HepG2 (cell line): ENCODE measurements around the gene NAT10. TPM values are rescaled to one million over a fixed set of nuclear protein-coding genes. Genes with fewer than 3 reads are reported as not detected.

Experiments used
- ATAC-seq: fragments of 200-7000 bp; cut with Tn5 transposase; 3 replicates; pipeline ENCODE4 v1.9.1; 2020; ENCODE audit warnings: mild to moderate bottlenecking, moderate library complexity
- BruUV-seq: library from RNA; stranded (reverse); fragments of 400-500 nt; replicated peaks from 2 replicates; lab custom pipeline; 2021; lab: Mats Ljungman, UMichigan
- CTCF ChIA-PET: fragments of 300-600 bp; formaldehyde crosslinking; extraction: SDS; loops from one replicate; lab custom pipeline; 2021; ENCODE audit warnings: low total read pairs, inconsistent platforms, low intra/inter-chr PET ratio; lab: Yijun Ruan, JAX
- POLR2A ChIA-PET: fragments of 350-600 bp; sonication (Branson Sonifier 250); formaldehyde crosslinking; loops from one replicate; lab custom pipeline; 2020; ENCODE audit warnings: antibody characterized with exemption, inconsistent platforms; lab: Yijun Ruan, JAX
- DNase-seq: peaks from one replicate; pipeline ENCODE4 v3.0.0-alpha.2; 2015; ENCODE audit warnings: low spot score
- FAIRE-seq: peaks from 3 replicates; lab custom pipeline; 2011; peaks lifted over from hg19 to GRCh38; lab: Jason Lieb, UNC
- H2AFZ ChIP-seq: one replicate; pipeline ENCODE4 v1.6.1; 2011; ENCODE audit warnings: low read length, inconsistent platforms
- H3K27ac ChIP-seq: fragments of 300-600 bp; 3 replicates; pipeline ENCODE4 v1.8.0; 2011; ENCODE audit warnings: mixed run types, mild to moderate bottlenecking, mixed read lengths, low read length, inconsistent platforms; ENCODE audit not compliant: insufficient read depth; ENCODE audit errors: extremely low read length
- H3K27me3 ChIP-seq, 2 experiments: fragments of 200-600 bp in 1 of 2; 2 replicates in 1 of 2; 3 replicates in 1 of 2; pipeline versions ENCODE4 v1.6.0 to v1.8.0; 2011; ENCODE audit warnings: low read length in 2 of 2, mild to moderate bottlenecking in 2 of 2, moderate library complexity in 2 of 2, inconsistent platforms in 1 of 2; ENCODE audit not compliant: insufficient read depth in 2 of 2, control insufficient read depth in 1 of 2
- H3K36me3 ChIP-seq, 2 experiments: fragments of 200-600 bp in 1 of 2; replicated peaks in 1 of 2; 2 replicates in 1 of 2; 3 replicates in 1 of 2; pipeline versions ENCODE4 v1.5.1 to v1.8.0; 2011; ENCODE audit warnings: low read length in 2 of 2, inconsistent platforms in 1 of 2; ENCODE audit not compliant: insufficient read depth in 2 of 2, control insufficient read depth in 1 of 2
- H3K4me1 ChIP-seq: 2 replicates; pipeline ENCODE4 v1.5.1; 2012; ENCODE audit warnings: low read length, inconsistent platforms; ENCODE audit not compliant: insufficient read depth
- H3K4me2 ChIP-seq: 2 replicates; pipeline ENCODE4 v1.6.0; 2011; ENCODE audit warnings: low read depth, low read length, inconsistent platforms
- H3K4me3 ChIP-seq, 3 experiments: fragments of 200-600 bp in 1 of 3; sonication (generic), shearing (Covaris generic) in 1 of 3; replicated peaks in 1 of 3; 2 replicates each; pipeline ENCODE4 v1.5.1; 2011 to 2016; ENCODE audit warnings: low read length in 3 of 3, inconsistent platforms in 2 of 3, low read depth in 2 of 3, mild to moderate bottlenecking in 2 of 3, control low read depth in 1 of 3, mixed read lengths in 1 of 3; ENCODE audit not compliant: insufficient read depth in 1 of 3
- H3K79me2 ChIP-seq: one replicate; pipeline ENCODE4 v1.6.1; 2011; ENCODE audit warnings: low read length, inconsistent platforms; ENCODE audit not compliant: insufficient read depth
- H3K9ac ChIP-seq: 2 replicates; pipeline ENCODE4 v1.6.0; 2011; ENCODE audit warnings: mild to moderate bottlenecking, low read depth, low read length, inconsistent platforms; ENCODE audit not compliant: insufficient read depth
- H3K9me3 ChIP-seq: 2 replicates; pipeline ENCODE4 v1.5.1; 2012; ENCODE audit warnings: mild to moderate bottlenecking, low read length
- H4K20me1 ChIP-seq: 2 replicates; pipeline ENCODE4 v1.6.0; 2011; ENCODE audit warnings: inconsistent platforms, mild to moderate bottlenecking, low read length, moderate library complexity; ENCODE audit not compliant: insufficient read depth
- HNRNPK ChIP-seq: fragments of 200-400 bp; formaldehyde crosslinking; IDR thresholded peaks from 2 replicates; pipeline ENCODE4 v1.6.1; 2018; ENCODE audit warnings: low read length, low read depth, moderate library complexity, mild to moderate bottlenecking; ENCODE audit not compliant: poor library complexity, severe bottlenecking
- HOMEZ ChIP-seq: IDR thresholded peaks from 2 replicates; pipeline ENCODE4 v1.6.1; 2016; ENCODE audit warnings: low read depth
- MAFK ChIP-seq, 2 experiments: IDR thresholded peaks in 1 of 2; conservative IDR thresholded peaks in 1 of 2; 2 replicates each; pipeline ENCODE4 v1.6.1; 2011; ENCODE audit warnings: improper control_type of control experiment in 2 of 2, low read length in 2 of 2
- RBFOX2 ChIP-seq: fragments of 200-400 bp; formaldehyde crosslinking; IDR thresholded peaks from 2 replicates; pipeline ENCODE4 v1.6.1; 2017; ENCODE audit warnings: low read depth, mild to moderate bottlenecking, low read length
- WGBS: methylation state at CpG from one replicate; pipeline ENCODE4 v1.1.6; 2017; ENCODE audit warnings: low lambda C conversion rate; 5-methylcytosine and 5-hydroxymethylcytosine counted together
- in situ Hi-C: cut with HindIII; loops from 2 replicates; pipeline ENCODE4 v1.10.0; 2017; ENCODE audit warnings: low pct_unique_long_range_greater_than_20kb; ENCODE audit not compliant: extremely low pct_ligation_motif_present
- intact Hi-C: fragments of 100-400 bp; cut with micrococcal nuclease; formaldehyde crosslinking; loops from one replicate; pipeline ENCODE4 v1.10.0; 2022; ENCODE audit not compliant: unreplicated experiment
- polyA plus RNA-seq, 8 experiments: library from polyadenylated mRNA; depleted of rRNA in 3 of 8; stranded (reverse) in 7 of 8; unstranded in 1 of 8; fragments of >200 nt; fragmentation: Illumina TruSeq in 4 of 8; extraction: Trizol in 4 of 8; gene quantifications; 2 replicates each; pipeline versions ENCODE4 v1.2.1 to v1.2.3, GENCODE V29; 2011 to 2016; ENCODE audit warnings: low read depth in 4 of 8, missing spikeins in 1 of 8, mixed read lengths in 1 of 8; ENCODE audit not compliant: insufficient read depth in 1 of 8
- total RNA-seq, 5 experiments: library from RNA; depleted of rRNA; stranded (reverse); fragments of >200 nt; fragmentation: Illumina TruSeq; extraction: Trizol; gene quantifications; 2 replicates each; pipeline ENCODE4 v1.2.3, GENCODE V29; 2016; ENCODE audit warnings: low read depth in 1 of 5

Gene NAT10
- total and polyA plus RNA-seq, 2 of the 13 experiments (the other 11 are each of a cell fraction or from before 2014, with no cell fraction given), result 33.9 to 51.9 TPM

GRCh38 chr11:34124885-34125668, 19.6 kb downstream of the NAT10 start:
- CTCF ChIA-PET, result no interaction called here
- Histone ChIP-seq H3K79me2 (no peaks in the 10 kb centered on the region), H3K27ac (no peak overlapping the region), H2AFZ (no peak overlapping the region), H3K27me3 (no peaks in the 10 kb centered on the region), H4K20me1 (no peaks in the 10 kb centered on the region), H3K4me3 (no peak overlapping the region), H3K4me1 (no peaks in the 10 kb centered on the region), H3K4me2 (no peak overlapping the region), H3K36me3 (peaks cover 31 to 84% of the 10 kb centered on the region in 2 experiments)
- FAIRE-seq (no peak), DNase-seq (no peak), ATAC-seq (no peak)
- TSS peak; percentile 17 for BruUV-seq
- in situ Hi-C loops, result no loop called here
- intact Hi-C loops, result no loop called here
- 0 out of 2 replicates have a peak, but pooled peaks have one; percentile 25 for TF ChIP-seq RBFOX2
- no peak for TF ChIP-seq HOMEZ (CRISPR knock-in tag)
- TF ChIP-seq, all 625 proteins: peak for 1
- WGBS, result 95% methylated on average over 4 of the region's 4 CpGs
- Histone ChIP-seq H3K9ac (no peak overlapping the region), H3K9me3 (no peaks in the 10 kb centered on the region)
- POLR2A ChIA-PET, result no interaction called here

- DNase-seq (no peak), ATAC-seq (no peak), FAIRE-seq (no peak)
- Histone ChIP-seq H3K36me3 (peaks cover 33 to 88% of the 10 kb centered on the region in 2 experiments), H4K20me1 (no peaks in the 10 kb centered on the region), H3K27me3 (no peaks in the 10 kb centered on the region), H3K9ac (no peak overlapping the region), H3K27ac (no peak overlapping the region), H3K4me1 (no peaks in the 10 kb centered on the region), H3K9me3 (no peaks in the 10 kb centered on the region), H3K4me3 (no peak overlapping the region), H3K4me2 (no peak overlapping the region), H3K79me2 (no peaks in the 10 kb centered on the region), H2AFZ (no peak overlapping the region)
- in situ Hi-C loops (no loop called here), intact Hi-C loops (no loop called here)
- 97% methylated on average over 11 of the region's 12 CpGs for WGBS
- POLR2A ChIA-PET, result no interaction called here
- no TSS peak for BruUV-seq
- CTCF ChIA-PET, result no interaction called here
- peak; percentile 20 to 29; a peak in 1 of 4 replicates for TF ChIP-seq MAFK (conservative IDR thresholded peaks at IDR 0.05 in 1 of 2, IDR thresholded peaks at IDR 0.05 in 1 of 2; ENCODE audit: low read length in 2 of 2)
- TF ChIP-seq HNRNPK, result no peak
These were observed 21.8 kb downstream of the NAT10 start for GRCh38 chr11:34126959-34127848.
